ENCODE data around the gene DCAF12. TPM values are rescaled to one million over a fixed set of nuclear protein-coding genes. Genes with fewer than 3 reads are reported as not detected.
"Not testable (repeated sequence)": the region's sequence is repeated elsewhere in the genome, so short reads cannot be mapped to it uniquely, and the experiment has no call there.

The DCAF12 gene
- total RNA-seq (2014; rRNA removed; shearing (Covaris generic)) = 18.4 and 23.0 TPM in 2 replicates

GRCh38 chr9:34126207-34127034 lies at the start of gene DCAF12:
Gene DCAF12, minus strand, starts transcription at chr9:34126698. Its CDS starts 267 bp downstream, at chr9:34126431.
- peak; percentile 91 for DNase-seq (ENCODE audit: low spot score)

GRCh38 chr9:34176089-34176488 lies 49.6 kb upstream of the DCAF12 start:
- no peak for DNase-seq (ENCODE audit: low spot score)

GRCh38 chr9:34171753-34172535 lies 45.4 kb upstream of the DCAF12 start:
- no peak for DNase-seq (ENCODE audit: low spot score)

- DNase-seq (ENCODE audit: low spot score) = no peak
These were observed 43.9 kb upstream of the DCAF12 start for GRCh38 chr9:34170237-34170991.

DNA sequence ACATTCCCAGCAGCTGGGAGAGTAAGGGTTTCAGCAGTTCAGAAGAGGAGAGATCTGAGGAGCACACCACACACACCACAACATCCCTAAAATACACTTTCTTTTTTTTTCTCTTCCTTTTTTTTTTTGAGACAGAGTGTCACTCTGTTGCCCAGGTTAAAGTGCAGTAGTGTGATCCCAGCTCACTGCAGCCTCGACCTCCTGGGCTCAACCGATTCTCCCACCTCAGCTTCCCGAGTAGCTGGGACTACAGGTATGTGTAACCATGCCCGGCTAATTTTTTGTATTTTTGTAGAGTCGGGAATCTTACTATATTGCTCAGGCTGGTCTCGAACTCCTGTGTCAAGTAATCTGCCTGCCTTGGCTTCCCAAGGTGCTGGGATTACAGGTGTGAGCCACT lies 42.6 kb upstream of the DCAF12 start:
- DNase-seq (ENCODE audit: low spot score) = no peak

DNA sequence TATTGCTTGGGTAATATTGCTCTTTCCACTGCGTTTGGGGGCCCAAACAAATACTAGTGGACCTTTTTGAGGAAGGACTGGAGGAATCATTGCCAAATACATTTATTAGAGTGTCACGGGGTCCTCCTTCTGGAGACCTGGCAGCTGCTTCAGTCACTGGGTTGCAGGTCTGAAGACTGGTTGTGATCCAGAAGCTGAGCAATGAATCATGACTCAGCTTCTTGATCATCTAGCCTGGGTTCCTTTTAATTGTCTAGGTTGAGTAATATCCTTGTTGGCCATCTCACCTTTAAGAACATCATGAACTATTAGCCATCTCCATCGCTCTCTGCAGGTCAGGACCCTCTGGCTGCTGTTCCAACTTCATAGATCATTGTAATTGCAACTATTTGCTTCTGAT lies 36.9 kb upstream of the DCAF12 start:
- peak; percentile 65 for DNase-seq (ENCODE audit: low spot score)

DNA sequence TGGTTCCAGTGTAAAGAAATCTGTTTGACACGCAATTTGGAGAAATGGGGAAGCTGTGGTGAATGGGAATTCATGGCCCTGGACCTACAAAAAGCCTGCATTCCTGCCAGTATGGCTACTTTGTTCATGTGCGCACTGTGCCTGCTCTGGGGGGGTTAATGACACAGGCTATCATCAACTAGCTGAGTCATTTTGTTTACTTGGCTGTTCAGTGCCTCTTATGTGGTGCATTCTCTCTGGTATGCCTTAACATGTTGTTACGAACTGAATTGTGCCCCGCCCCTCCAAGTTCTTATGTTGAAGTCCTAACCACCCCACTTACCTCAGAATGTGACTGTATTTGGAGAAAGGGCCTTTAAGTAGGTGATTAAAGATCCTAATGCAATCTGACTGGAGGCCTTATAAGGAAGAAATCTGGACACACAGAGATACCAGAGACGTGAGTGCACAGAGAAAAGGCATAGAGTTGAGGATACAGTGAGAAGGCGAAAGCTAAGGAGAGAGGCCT lies 31.9 kb upstream of the DCAF12 start:
- peak; percentile 79 for DNase-seq (ENCODE audit: low spot score)

DNA sequence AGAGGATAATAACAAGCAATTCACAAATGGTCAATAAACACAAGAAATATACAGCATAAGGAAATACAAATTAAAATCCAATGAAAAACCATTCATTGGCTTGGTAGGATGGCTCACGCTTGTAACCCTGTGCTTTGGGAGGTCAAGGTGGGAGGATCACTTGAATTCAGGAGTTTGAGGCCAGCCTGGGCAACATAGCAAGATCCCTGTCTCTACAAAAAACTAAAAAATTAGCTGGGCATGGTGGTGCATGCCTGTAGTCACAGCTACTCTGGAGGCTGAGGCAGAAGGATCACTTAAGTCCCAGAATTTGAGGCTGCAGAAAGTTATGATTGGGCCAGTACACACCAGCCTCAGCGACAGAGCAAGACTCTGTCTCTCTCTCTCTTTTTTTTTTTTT lies 31.4 kb upstream of the DCAF12 start:
- no peak for DNase-seq (ENCODE audit: low spot score)

GRCh38 chr9:34157318-34157717 lies 30.8 kb upstream of the DCAF12 start:
- DNase-seq (ENCODE audit: low spot score) = no peak

- no peak for DNase-seq (ENCODE audit: low spot score)
These were observed 27.6 kb upstream of the DCAF12 start for GRCh38 chr9:34154057-34154456.

DNA sequence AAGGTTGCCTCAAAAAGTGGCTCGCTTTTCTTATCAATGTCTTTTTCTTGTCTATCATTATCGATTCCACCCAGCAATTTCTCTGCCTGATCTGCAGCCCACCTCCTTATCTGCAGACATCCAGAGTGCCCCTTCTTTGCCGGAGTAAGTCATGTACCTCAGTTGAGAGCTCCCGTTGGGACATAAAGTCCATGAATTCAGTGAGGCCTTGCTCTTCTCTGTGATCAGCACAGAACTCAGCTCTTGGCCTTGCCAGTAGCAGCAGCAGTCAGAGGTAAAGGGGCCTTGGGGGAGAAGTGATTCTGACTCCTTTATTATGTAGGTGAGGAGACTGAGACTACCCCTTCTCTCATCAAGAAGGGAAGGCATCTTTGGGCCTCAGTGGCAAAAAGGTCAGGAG lies 24.9 kb upstream of the DCAF12 start:
- DNase-seq (ENCODE audit: low spot score) = no peak

GRCh38 chr9:34145165-34145564 lies 18.7 kb upstream of the DCAF12 start:
- peak; percentile 91 for DNase-seq (ENCODE audit: low spot score)

GRCh38 chr9:34143116-34143515 lies 16.6 kb upstream of the DCAF12 start:
- DNase-seq (ENCODE audit: low spot score) = no peak

DNA sequence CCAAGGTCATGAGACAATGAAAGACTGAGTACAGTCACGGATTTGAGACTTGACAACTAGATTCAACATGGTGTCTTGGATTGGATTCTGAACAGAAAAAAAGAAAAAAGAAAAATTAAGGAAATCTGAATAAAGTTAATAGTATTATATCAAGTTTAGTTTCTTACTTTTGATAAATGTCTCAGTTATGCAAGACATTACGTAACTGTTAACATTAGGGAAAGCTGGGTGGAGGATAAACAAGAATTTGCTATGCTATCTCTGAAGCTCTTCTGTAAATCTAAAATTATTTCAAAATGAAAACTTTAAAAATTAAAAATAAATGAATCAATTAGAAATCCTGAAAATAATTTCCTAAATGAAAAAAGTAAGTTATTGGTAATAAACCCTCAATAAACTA lies 14.4 kb upstream of the DCAF12 start:
- no peak for DNase-seq (ENCODE audit: low spot score)

GRCh38 chr9:34139477-34140146 lies 13.1 kb upstream of the DCAF12 start:
- DNase-seq (ENCODE audit: low spot score) = peak; percentile 89

- DNase-seq (ENCODE audit: low spot score) = not testable (repeated sequence)
These were observed 12.1 kb upstream of the DCAF12 start for GRCh38 chr9:34138644-34139043.

GRCh38 chr9:34134521-34134920 lies 8.0 kb upstream of the DCAF12 start:
- DNase-seq (ENCODE audit: low spot score) = no peak

DNA sequence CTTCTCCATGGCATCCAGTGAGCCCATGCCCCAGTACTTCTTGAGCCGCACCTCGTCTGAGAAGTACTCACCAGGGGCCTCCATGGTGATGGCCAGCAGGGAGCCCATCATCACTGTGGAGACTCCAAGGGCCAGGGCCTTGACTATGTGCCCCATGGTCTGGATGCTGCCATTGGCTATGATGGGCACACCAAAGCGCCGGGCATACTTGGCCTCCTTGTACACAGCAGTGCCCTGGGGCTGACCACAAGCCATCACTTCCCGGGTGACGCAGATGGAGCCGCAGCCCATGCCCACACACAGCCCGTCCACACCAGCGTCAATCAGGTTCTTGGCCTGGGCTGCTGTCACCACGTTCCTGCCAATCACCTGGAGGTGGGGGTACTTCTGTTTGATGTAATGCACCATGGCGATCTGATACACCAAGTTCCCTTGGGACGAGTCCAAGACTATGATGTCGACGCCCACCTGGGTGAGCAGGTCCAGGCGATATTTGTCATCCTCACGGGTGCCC lies 7.0 kb upstream of the DCAF12 start:
- DNase-seq (ENCODE audit: low spot score) = no peak

- DNase-seq (ENCODE audit: low spot score) = no peak
These were observed 5.1 kb upstream of the DCAF12 start for GRCh38 chr9:34131571-34131970.

DNA sequence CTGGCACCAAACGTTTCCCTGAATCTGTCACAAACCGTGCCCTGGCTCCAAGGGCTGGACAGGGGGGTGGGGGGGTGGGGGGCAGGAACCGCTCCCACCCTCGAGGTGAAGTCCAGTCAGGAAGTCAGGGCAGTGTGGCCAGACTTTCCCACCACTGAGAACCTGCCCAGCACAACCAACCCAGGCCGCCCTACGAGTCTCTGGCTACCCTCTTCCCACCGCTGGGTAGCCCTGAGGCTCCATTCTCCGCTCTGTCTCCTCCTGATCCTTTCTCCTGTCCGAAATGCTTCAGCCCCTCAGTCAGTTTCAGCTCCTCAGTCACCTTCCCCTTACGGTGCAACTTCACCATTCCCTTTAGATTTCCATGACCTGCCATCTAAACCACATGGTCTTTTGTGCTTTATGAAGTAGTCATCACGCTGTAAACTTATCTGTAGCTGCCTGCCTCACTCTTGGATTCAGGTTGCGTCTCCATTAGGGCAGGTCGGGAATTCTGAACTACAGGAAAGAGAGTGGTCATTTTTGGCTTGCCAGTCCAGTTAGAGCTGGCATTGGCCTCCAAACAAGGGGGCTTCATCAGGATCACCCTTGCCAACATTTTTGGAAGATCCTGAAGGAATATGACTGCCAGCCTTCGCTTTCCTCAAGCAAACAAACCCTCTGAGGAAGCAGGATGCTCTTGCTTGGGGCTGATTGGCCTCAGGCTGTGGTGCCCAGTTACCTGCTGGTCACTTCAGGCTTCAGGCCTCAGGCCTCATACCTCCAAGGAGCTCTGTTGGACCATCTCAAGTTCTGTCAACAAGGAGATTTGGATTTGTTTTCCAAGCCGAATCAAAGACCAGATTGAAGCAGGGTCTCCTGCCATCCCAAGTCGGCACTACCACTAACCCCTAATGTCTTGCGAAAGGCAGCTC lies 794 bp upstream of the DCAF12 start:
- no peak for DNase-seq (ENCODE audit: low spot score)

Data from A172 (cell line).